HUES48 (cell line): ENCODE results near the gene NDUFS8.

Source experiments
- H3K27ac ChIP-seq: one replicate; pipeline ENCODE4 v1.7.0; 2013; ENCODE audit warnings: low read depth, low read length, inconsistent platforms
- H3K27me3 ChIP-seq: 2 replicates; pipeline ENCODE4 v1.6.1; 2013; ENCODE audit warnings: mild to moderate bottlenecking, low read length; ENCODE audit not compliant: control insufficient read depth, insufficient read depth
- H3K36me3 ChIP-seq: 2 replicates; pipeline ENCODE4 v1.6.1; 2013; ENCODE audit warnings: low read length; ENCODE audit not compliant: control insufficient read depth, insufficient read depth
- H3K4me1 ChIP-seq: 2 replicates; pipeline ENCODE4 v1.6.1; 2013; ENCODE audit warnings: mild to moderate bottlenecking, low read length; ENCODE audit not compliant: control insufficient read depth, insufficient read depth
- H3K4me3 ChIP-seq: 2 replicates; pipeline ENCODE4 v1.5.1; 2013; ENCODE audit warnings: mild to moderate bottlenecking, low read depth, low read length
- H3K9ac ChIP-seq: 2 replicates; pipeline ENCODE4 v1.6.1; 2013; ENCODE audit warnings: mild to moderate bottlenecking, low read depth, low read length, moderate library complexity
- H3K9me3 ChIP-seq: 2 replicates; pipeline ENCODE4 v1.6.1; 2013; ENCODE audit warnings: low read length; ENCODE audit not compliant: control insufficient read depth, insufficient read depth

Gene NDUFS8

DNA sequence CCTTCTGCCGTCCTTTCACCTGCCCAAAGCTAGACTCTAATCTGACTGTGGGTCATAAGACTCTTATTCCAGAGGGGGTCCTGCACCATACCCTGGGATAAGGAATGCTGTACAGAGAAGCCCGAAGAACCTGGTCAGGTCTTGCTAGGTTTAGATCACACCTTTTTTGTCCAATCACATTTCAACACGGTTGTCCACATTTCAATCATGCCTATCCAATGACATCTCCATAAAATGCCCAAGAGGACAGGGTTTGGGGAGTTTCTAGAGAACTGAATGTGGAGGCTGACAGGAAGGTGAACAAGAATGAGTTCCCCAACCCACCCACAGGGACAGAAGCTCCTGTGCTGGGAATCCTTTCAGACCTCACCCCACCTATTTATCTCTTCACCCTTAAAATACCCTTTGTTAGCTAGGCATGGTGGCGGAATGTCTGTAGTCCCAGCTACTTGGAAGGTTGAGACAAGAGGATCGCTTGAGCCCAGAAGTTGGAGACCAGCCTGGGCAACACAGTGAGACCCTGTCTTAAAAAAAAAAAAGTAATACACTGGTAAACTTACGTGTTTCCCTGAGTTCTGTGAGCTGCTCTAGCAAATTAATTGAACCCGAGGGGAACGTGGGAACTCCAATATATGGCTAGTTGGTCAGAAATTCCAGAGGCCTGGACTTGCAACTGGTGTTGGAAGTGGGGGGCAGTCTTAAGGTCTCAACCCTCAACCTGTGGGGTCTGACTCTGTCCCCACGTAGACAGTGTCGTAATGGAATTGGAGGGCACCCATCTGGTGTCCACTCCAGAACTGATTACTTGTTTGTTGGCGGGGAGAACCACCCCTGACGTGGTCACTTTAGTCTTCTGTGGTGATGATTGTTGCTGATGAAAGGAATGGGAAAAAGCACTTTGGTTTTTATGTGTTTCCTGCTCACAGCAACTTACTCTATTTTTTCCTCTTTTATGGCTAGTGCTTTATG lies 26.1 kb downstream of the NDUFS8 start:
- no peak overlapping the region for H3K27ac ChIP-seq
- H3K27me3 ChIP-seq = no peaks in the 10 kb centered on the region
- no peaks in the 10 kb centered on the region for H3K4me1 ChIP-seq
- H3K9me3 ChIP-seq = no peaks in the 10 kb centered on the region
- H3K9ac ChIP-seq = no peak overlapping the region
- no peak overlapping the region for H3K4me3 ChIP-seq
- H3K36me3 ChIP-seq = peaks cover 46% of the 10 kb centered on the region

GRCh38 chr11:68057807-68058206 lies 27.3 kb downstream of the NDUFS8 start:
- Histone ChIP-seq H3K27ac (no peak overlapping the region), H3K9me3 (no peaks in the 10 kb centered on the region), H3K9ac (no peak overlapping the region), H3K4me3 (no peak overlapping the region), H3K36me3 (peaks cover 58% of the 10 kb centered on the region), H3K4me1 (no peaks in the 10 kb centered on the region), H3K27me3 (no peaks in the 10 kb centered on the region)

DNA sequence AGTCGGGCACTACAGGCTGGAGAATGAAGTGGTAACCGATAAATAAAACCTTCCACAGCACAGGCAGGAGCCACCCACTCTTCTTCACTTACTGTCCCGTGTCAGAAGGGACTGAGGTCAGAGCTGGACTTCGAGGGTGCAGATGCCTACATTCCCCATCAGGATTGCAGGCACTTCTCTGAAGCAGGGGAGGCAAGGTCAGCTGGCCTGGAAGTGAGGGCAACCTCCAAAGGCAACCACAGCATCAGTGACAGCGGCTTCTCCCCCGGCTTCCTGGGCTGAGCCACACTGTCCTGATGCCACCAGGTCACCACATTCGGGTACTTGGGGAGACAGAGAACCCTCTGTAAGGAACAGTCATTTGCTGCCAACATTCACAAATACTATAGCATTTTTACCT lies 31.0 kb downstream of the NDUFS8 start:
- no peak overlapping the region for H3K27ac ChIP-seq
- H3K4me1 ChIP-seq = no peaks in the 10 kb centered on the region
- H3K36me3 ChIP-seq = peaks cover 81% of the 10 kb centered on the region
- H3K27me3 ChIP-seq = no peaks in the 10 kb centered on the region
- no peak overlapping the region for H3K4me3 ChIP-seq
- H3K9me3 ChIP-seq = no peaks in the 10 kb centered on the region
- H3K9ac ChIP-seq = no peak overlapping the region

GRCh38 chr11:68064926-68065325 lies 34.4 kb downstream of the NDUFS8 start:
- no peak overlapping the region for H3K27ac ChIP-seq
- no peak overlapping the region for H3K4me3 ChIP-seq
- no peak overlapping the region for H3K9ac ChIP-seq
- no peaks in the 10 kb centered on the region for H3K4me1 ChIP-seq
- no peaks in the 10 kb centered on the region for H3K9me3 ChIP-seq
- no peaks in the 10 kb centered on the region for H3K27me3 ChIP-seq
- H3K36me3 ChIP-seq = peaks cover 93% of the 10 kb centered on the region

DNA sequence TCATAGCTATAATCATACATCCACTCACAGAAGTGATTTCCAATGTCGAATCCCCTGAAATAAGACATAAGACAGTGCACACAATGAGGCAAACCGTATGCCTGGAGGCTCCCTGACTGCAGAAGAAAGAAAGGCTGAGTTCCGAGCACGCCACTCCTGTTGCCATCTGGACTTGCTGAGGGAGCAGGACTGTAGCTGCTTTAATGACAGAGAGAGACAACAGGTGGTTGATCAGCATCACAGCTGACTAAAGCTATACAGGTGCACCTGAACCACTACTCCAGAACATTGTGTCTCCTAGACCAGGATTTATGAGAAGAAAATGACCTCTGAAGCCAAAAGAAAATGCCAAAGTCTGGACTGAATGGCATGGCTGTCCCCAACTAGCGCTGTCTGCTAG lies 35.4 kb downstream of the NDUFS8 start:
- H3K36me3 ChIP-seq = peaks cover 96% of the 10 kb centered on the region
- H3K4me1 ChIP-seq = no peaks in the 10 kb centered on the region
- no peak overlapping the region for H3K9ac ChIP-seq
- no peak overlapping the region for H3K27ac ChIP-seq
- H3K4me3 ChIP-seq = no peak overlapping the region
- H3K27me3 ChIP-seq = no peaks in the 10 kb centered on the region
- no peaks in the 10 kb centered on the region for H3K9me3 ChIP-seq

DNA sequence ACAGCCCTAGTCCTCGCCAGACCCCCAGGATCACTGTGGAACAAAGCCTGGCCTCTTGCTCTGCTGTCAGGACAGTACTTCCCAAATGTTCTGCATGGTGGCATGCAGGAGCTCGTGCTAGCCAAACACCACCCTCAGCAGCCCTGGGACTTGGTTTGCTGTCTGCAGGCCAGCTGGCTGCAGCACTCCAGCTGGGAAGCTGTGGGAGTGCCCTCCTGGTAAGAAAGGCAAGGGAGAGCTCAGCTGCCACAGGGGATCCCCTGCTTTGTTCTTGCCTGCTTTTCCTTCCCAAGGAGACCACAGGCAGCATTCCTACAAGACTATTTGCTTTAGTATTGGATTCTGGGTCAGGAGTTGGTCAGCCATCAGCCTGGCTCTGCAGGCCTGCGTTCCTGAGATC lies 36.3 kb downstream of the NDUFS8 start:
- peaks cover 99% of the 10 kb centered on the region for H3K36me3 ChIP-seq
- H3K27ac ChIP-seq = peak overlapping the region; percentile 44

GRCh38 chr11:68067991-68068390 lies 37.5 kb downstream of the NDUFS8 start:
- H3K27me3 ChIP-seq = no peaks in the 10 kb centered on the region
- H3K36me3 ChIP-seq = peaks cover 97% of the 10 kb centered on the region
- no peak overlapping the region for H3K27ac ChIP-seq
- no peaks in the 10 kb centered on the region for H3K4me1 ChIP-seq
- no peaks in the 10 kb centered on the region for H3K9me3 ChIP-seq
- no peak overlapping the region for H3K4me3 ChIP-seq
- H3K9ac ChIP-seq = no peak overlapping the region

More for the DNA sequence above, 36.3 kb downstream of the NDUFS8 start:
- no peaks in the 10 kb centered on the region for H3K4me1 ChIP-seq
- H3K4me3 ChIP-seq = no peak overlapping the region
- H3K9me3 ChIP-seq = no peaks in the 10 kb centered on the region
- no peaks in the 10 kb centered on the region for H3K27me3 ChIP-seq
- H3K9ac ChIP-seq = no peak overlapping the region

DNA sequence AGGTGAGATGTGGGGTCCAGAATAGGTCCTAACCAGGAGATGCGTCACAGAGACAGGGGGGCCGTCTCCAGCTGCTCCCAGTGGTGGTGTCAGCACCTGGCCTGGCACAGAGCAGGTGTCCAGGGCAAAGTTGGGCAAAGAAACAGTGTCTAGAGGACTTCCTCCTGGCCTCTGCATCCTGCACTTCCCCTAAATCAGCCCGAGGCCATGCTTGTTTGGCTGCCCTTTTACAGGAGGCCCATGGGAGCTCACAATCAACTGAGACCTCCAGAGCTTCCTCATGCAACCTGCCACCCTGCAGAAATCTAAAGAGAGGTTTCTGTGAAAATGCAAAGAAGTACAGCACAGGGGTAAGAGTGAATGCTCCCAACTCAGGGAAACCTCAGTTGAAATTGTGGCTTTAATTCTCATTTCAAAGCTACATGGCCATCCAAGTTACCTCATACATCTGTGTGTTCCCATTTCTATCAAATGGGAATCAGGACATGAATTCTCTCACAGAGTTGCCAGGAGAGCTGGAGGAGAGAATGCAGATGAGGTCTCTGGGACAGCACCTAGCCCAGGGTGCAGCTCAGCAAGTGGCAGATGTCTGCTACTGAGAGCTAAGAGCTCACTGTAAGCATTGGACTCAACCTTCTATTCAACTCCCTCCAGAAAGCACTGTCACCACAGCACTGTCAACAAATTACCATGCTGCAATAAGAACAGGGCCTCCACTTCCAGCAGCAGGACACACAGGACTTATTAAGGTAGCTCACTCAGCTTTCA lies 41.0 kb downstream of the NDUFS8 start:
- Histone ChIP-seq H3K9ac (no peak overlapping the region), H3K27ac (no peak overlapping the region), H3K27me3 (no peaks in the 10 kb centered on the region), H3K9me3 (no peaks in the 10 kb centered on the region), H3K4me3 (no peak overlapping the region), H3K4me1 (no peaks in the 10 kb centered on the region), H3K36me3 (peaks cover 91% of the 10 kb centered on the region)

GRCh38 chr11:68074584-68075352 lies 44.3 kb downstream of the NDUFS8 start:
- Histone ChIP-seq H3K4me1 (no peaks in the 10 kb centered on the region), H3K36me3 (peaks cover 76% of the 10 kb centered on the region), H3K9ac (no peak overlapping the region), H3K4me3 (no peak overlapping the region), H3K27me3 (no peaks in the 10 kb centered on the region), H3K27ac (no peak overlapping the region), H3K9me3 (no peaks in the 10 kb centered on the region)

DNA sequence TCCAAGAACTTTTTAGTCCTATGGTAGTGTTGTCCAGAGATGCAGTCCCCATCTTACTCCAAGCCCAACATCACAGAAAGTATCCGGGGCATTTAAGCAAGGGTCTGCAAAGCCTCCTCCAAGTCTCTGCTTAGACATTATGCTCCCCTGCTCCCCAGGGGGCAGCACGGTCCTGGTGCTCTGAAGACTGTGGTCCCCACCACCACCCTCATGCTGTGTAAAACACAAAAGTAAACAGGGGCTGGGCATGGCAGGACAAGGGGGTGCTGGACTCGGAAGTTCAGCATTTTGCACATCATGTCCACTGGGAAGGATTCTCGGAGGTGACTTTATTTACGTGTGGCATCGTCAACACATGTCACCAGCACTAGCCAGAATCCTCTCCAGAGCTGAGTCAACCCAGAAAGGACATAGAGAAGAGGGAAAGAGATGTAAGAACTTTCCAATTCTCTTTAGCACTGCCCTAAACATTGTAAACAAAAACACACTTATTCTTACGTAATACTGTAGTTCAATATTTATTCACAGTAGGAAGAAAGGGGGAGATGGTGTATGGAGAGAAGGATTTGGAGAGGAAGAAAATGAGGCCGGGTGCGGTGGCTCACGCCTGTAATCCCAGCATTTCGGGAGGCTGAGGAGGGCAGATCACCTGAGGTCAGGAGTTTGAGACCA lies 46.0 kb downstream of the NDUFS8 start:
- H3K36me3 ChIP-seq = peaks cover 74% of the 10 kb centered on the region
- no peaks in the 10 kb centered on the region for H3K27me3 ChIP-seq
- H3K4me3 ChIP-seq = no peak overlapping the region
- no peaks in the 10 kb centered on the region for H3K9me3 ChIP-seq
- H3K9ac ChIP-seq = no peak overlapping the region
- H3K27ac ChIP-seq = no peak overlapping the region
- no peaks in the 10 kb centered on the region for H3K4me1 ChIP-seq
